Ovary (tissue), 3 donors: Measurements from ENCODE around the gene PSMD13.

Experiments
- CTCF ChIP-seq, 3 donors: fragments of 450-650 bp in 2 of 3; fragments of 200-600 bp in 1 of 3; IDR thresholded peaks; one replicate each; pipeline versions ENCODE4 v1.5.1 to v1.8.0; 2016 to 2022; ENCODE audit warnings: antibody characterized with exemption in 3 of 3, mild to moderate bottlenecking in 1 of 3
- EP300 ChIP-seq: sonication (generic); formaldehyde crosslinking; IDR thresholded peaks from one replicate; pipeline ENCODE4 v1.6.1; 2017; ENCODE audit warnings: antibody characterized with exemption
- POLR2A ChIP-seq: fragments of 450-650 bp; IDR thresholded peaks from one replicate; pipeline ENCODE4 v1.6.1; 2017; ENCODE audit warnings: antibody characterized with exemption, mild to moderate bottlenecking, moderate library complexity
- donor health status: DM: no; HTN: no; CAD: no.

- no peak for TF ChIP-seq CTCF (IDR thresholded peaks at IDR 0.05)
- TF ChIP-seq POLR2A = peak; percentile 87
- no peak for TF ChIP-seq EP300
Observed at GRCh38 chr11:208181-208916, 28.4 kb upstream of the PSMD13 start.
